NCI-H2227 (cell line): Measurements from ENCODE around the gene KAZN.

Experiments used
- DNase-seq: peaks from one replicate; lab custom pipeline; 2025; ENCODE audit not compliant: unreplicated experiment; lab: John Stamatoyannopoulos, UW

Gene KAZN

GRCh38 chr1:14817223-14818170 lies 219.0 kb downstream of the KAZN start:
- DNase-seq, result no peak

- DNase-seq, result no peak
Observed at GRCh38 chr1:14820295-14821085, 222.0 kb downstream of the KAZN start.

GRCh38 chr1:14822493-14822892 lies 224.0 kb downstream of the KAZN start:
- no peak for DNase-seq

- no peak for DNase-seq
Observed at GRCh38 chr1:14822996-14823395, 224.5 kb downstream of the KAZN start.

- no peak for DNase-seq
Observed at GRCh38 chr1:14824314-14824915, 225.9 kb downstream of the KAZN start.

- no peak for DNase-seq
Observed at GRCh38 chr1:14825396-14825795, 226.9 kb downstream of the KAZN start.

- DNase-seq, result no peak
Observed at GRCh38 chr1:14826172-14826636, 227.7 kb downstream of the KAZN start.

GRCh38 chr1:14826731-14827326 lies 228.3 kb downstream of the KAZN start:
- DNase-seq, result no peak

GRCh38 chr1:14827870-14828269 lies 229.4 kb downstream of the KAZN start:
- DNase-seq, result no peak

- no peak for DNase-seq
Observed at GRCh38 chr1:14828665-14829064, 230.2 kb downstream of the KAZN start.

- no peak for DNase-seq
Observed at GRCh38 chr1:14835725-14836124, 237.2 kb downstream of the KAZN start.

GRCh38 chr1:14836426-14837140 lies 238.1 kb downstream of the KAZN start:
- DNase-seq, result no peak

- no peak for DNase-seq
Observed at GRCh38 chr1:14840374-14840773, 241.9 kb downstream of the KAZN start.

GRCh38 chr1:14841456-14841855 lies 243.0 kb downstream of the KAZN start:
- DNase-seq, result no peak

GRCh38 chr1:14841951-14842350 lies 243.5 kb downstream of the KAZN start:
- no peak for DNase-seq

- DNase-seq, result no peak
Observed at GRCh38 chr1:14842361-14842760, 243.9 kb downstream of the KAZN start.

GRCh38 chr1:14842891-14843290 lies 244.4 kb downstream of the KAZN start:
- no peak for DNase-seq

- DNase-seq, result no peak
Observed at GRCh38 chr1:14843525-14843924, 245.0 kb downstream of the KAZN start.

GRCh38 chr1:14844356-14844755 lies 245.9 kb downstream of the KAZN start:
- DNase-seq, result no peak

GRCh38 chr1:14844923-14845617 lies 246.6 kb downstream of the KAZN start:
- no peak for DNase-seq
